ENCODE measurements around the gene AMFR.

Gene AMFR

GRCh38 chr16:56421313-56421712 is 4.0 kb downstream of the AMFR start:
- in situ Hi-C loops (cut with HindIII; ENCODE audit: low sequenced_read_pairs): no loop called here
- H3K4me3 ChIP-seq (ENCODE audit: low read depth, low read length): no peak overlapping the region
- DNase-seq (ENCODE audit: low read depth, low spot score): no peak
- no peak for TF ChIP-seq CTCF (IDR thresholded peaks at IDR 0.05; ENCODE audit: low read depth, low read length)

- no peak overlapping the region for H3K4me3 ChIP-seq (ENCODE audit: low read depth, low read length)
- in situ Hi-C loops (cut with HindIII; ENCODE audit: low sequenced_read_pairs): no loop called here
- no peak for DNase-seq (ENCODE audit: low read depth, low spot score)
- no peak for TF ChIP-seq CTCF (IDR thresholded peaks at IDR 0.05; ENCODE audit: low read depth, low read length)
Observed at GRCh38 chr16:56420613-56421012, 4.7 kb downstream of the AMFR start.

- in situ Hi-C loops (cut with HindIII; ENCODE audit: low sequenced_read_pairs): no loop called here
- H3K4me3 ChIP-seq (ENCODE audit: low read depth, low read length): no peak overlapping the region
- DNase-seq (ENCODE audit: low read depth, low spot score): no peak
- TF ChIP-seq CTCF (IDR thresholded peaks at IDR 0.05; ENCODE audit: low read depth, low read length): peak; percentile 3
Observed at GRCh38 chr16:56419740-56420548, 5.4 kb downstream of the AMFR start.

DNA sequence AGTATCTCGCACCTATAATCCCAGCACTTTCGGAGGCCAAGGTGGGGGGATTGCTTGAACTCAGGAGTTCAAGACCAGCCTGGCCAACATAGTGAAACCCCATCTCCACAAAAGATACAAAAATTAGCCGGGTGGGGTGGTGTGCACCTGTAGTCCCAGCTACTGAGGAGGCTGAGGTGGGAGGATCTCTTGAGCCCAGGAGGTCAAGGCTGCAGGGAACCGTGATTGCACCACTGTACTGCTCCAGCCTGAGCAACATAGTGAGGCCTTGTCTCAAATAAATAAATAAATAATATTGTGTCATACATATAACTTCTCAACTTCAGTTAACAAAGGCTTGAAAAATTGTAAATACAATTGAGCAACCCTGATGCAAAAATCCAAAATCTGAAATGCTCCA is 8.2 kb downstream of the AMFR start:
- in situ Hi-C loops (cut with HindIII; ENCODE audit: low sequenced_read_pairs): no loop called here
- no peak for TF ChIP-seq CTCF (IDR thresholded peaks at IDR 0.05; ENCODE audit: low read depth, low read length)
- DNase-seq (ENCODE audit: low read depth, low spot score): no peak
- H3K4me3 ChIP-seq (ENCODE audit: low read depth, low read length): no peak overlapping the region

DNA sequence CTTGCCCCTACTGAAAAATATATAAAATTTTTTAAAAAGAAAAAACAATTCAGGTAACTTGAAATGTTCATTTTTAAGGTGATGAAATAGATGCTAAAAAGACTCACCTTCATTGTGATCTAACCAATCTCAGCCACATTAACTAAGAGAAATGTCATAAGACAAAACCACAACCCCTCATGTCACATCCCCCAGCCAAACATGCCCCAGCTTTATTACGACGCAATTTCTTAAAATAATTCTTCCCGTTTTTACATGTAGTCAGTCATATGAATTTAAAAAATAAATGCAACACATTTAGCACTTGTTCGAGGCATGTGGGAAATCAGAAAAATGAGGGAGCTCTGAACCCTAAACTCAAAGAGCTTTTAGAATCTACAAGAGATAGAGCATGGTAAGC is 9.5 kb downstream of the AMFR start:
- H3K4me3 ChIP-seq (ENCODE audit: low read depth, low read length): no peak overlapping the region
- no peak for DNase-seq (ENCODE audit: low read depth, low spot score)
- TF ChIP-seq CTCF (IDR thresholded peaks at IDR 0.05; ENCODE audit: low read depth, low read length): no peak
- in situ Hi-C loops (cut with HindIII; ENCODE audit: low sequenced_read_pairs): no loop called here

GRCh38 chr16:56414366-56414765 is 11.0 kb downstream of the AMFR start:
- in situ Hi-C loops (cut with HindIII; ENCODE audit: low sequenced_read_pairs): no loop called here
- no peak for DNase-seq (ENCODE audit: low read depth, low spot score)
- TF ChIP-seq CTCF (IDR thresholded peaks at IDR 0.05; ENCODE audit: low read depth, low read length): no peak

More at GRCh38 chr16:56414366-56414765, 11.0 kb downstream of the AMFR start:
- no peak overlapping the region for H3K4me3 ChIP-seq (ENCODE audit: low read depth, low read length)
